ENCODE results near the gene DLX4. TPM values are rescaled to one million over a fixed set of nuclear protein-coding genes. Genes with fewer than 3 reads are reported as not detected.

The DLX4 gene
- total and polyA plus RNA-seq, 9 donors = 0.10 TPM; not detected in 8

GRCh38 chr17:49964769-49965523 lies 4.0 kb upstream of the DLX4 start:
- WGBS, 3 donors = 8 to 10% (median 9%) methylated on average over 49 to 52 of the region's 52 CpGs
- Histone ChIP-seq H3K4me3 (no peak overlapping the region), H3K27me3 (peaks cover 26% of the 10 kb centered on the region), H3K4me1 (ENCODE audit: insufficient read depth) (peaks cover 6% of the 10 kb centered on the region), H3K36me3 (no peaks in the 10 kb centered on the region), H3K27ac (no peak overlapping the region), H3K9me3 (no peaks in the 10 kb centered on the region)
- DNase-seq = no peak
- TF ChIP-seq POLR2A (IDR thresholded peaks at IDR 0.05) = no peak
- no peak for TF ChIP-seq EP300 (IDR thresholded peaks at IDR 0.05)
- TF ChIP-seq CTCF (IDR thresholded peaks at IDR 0.05) = no peak
- intact Hi-C loops (cut with DNase I) = no loop called here

GRCh38 chr17:49965524-49965909 lies 3.5 kb upstream of the DLX4 start:
- Histone ChIP-seq H3K4me3 (no peak overlapping the region), H3K9me3 (no peaks in the 10 kb centered on the region), H3K4me1 (ENCODE audit: insufficient read depth) (peaks cover 6% of the 10 kb centered on the region), H3K36me3 (no peaks in the 10 kb centered on the region), H3K27me3 (peaks cover 26% of the 10 kb centered on the region), H3K27ac (no peak overlapping the region)
- 10 to 13% (median 12%) methylated on average over 16 of the region's 16 CpGs for WGBS, 3 donors
- TF ChIP-seq POLR2A (IDR thresholded peaks at IDR 0.05) = no peak
- TF ChIP-seq EP300 (IDR thresholded peaks at IDR 0.05) = no peak
- TF ChIP-seq CTCF (IDR thresholded peaks at IDR 0.05) = no peak
- intact Hi-C loops (cut with DNase I) = no loop called here
- DNase-seq = no peak

- Histone ChIP-seq H3K4me1 (ENCODE audit: insufficient read depth) (peaks cover 8% of the 10 kb centered on the region), H3K36me3 (no peaks in the 10 kb centered on the region), H3K4me3 (no peak overlapping the region), H3K27ac (no peak overlapping the region), H3K27me3 (peaks cover 26% of the 10 kb centered on the region), H3K9me3 (no peaks in the 10 kb centered on the region)
- TF ChIP-seq POLR2A (IDR thresholded peaks at IDR 0.05) = no peak
- TF ChIP-seq CTCF (IDR thresholded peaks at IDR 0.05) = no peak
- no peak for TF ChIP-seq EP300 (IDR thresholded peaks at IDR 0.05)
- DNase-seq = no peak
- intact Hi-C loops (cut with DNase I) = no loop called here
- 23 to 31% (median 25%) methylated on average over 3 of the region's 3 CpGs for WGBS, 3 donors
Observed at GRCh38 chr17:49966767-49967166, 2.2 kb upstream of the DLX4 start.

- TF ChIP-seq EP300 (IDR thresholded peaks at IDR 0.05) (no peak), CTCF (IDR thresholded peaks at IDR 0.05) (no peak), POLR2A (IDR thresholded peaks at IDR 0.05) (no peak)
- Histone ChIP-seq H3K9me3 (no peaks in the 10 kb centered on the region), H3K4me1 (ENCODE audit: insufficient read depth) (peaks cover 12% of the 10 kb centered on the region), H3K36me3 (no peaks in the 10 kb centered on the region), H3K4me3 (no peak overlapping the region), H3K27ac (no peak overlapping the region), H3K27me3 (peaks cover 26% of the 10 kb centered on the region)
- WGBS, 3 donors = 27 to 29% (median 28%) methylated on average over 3 of the region's 3 CpGs
- intact Hi-C loops (cut with DNase I) = no loop called here
- DNase-seq = no peak
Observed at GRCh38 chr17:49967205-49967604, 1.8 kb upstream of the DLX4 start.
